GM12878 (cell line): ENCODE data around the gene SLC7A10. TPM values are rescaled to one million over a fixed set of nuclear protein-coding genes. Genes with fewer than 3 reads are reported as not detected.

Source experiments
- ATAC-seq: fragments of 200-7000 bp; cut with Tn5 transposase; 3 replicates; pipeline ENCODE4 v1.9.1; 2020; ENCODE audit warnings: mild to moderate bottlenecking, moderate library complexity
- BruUV-seq: library from RNA; stranded (reverse); fragments of 400-500 nt; replicated peaks from 2 replicates; lab custom pipeline; 2021; lab: Mats Ljungman, UMichigan
- CTCF ChIA-PET: fragments of 300-600 bp; sonication (Branson Sonifier 250); formaldehyde crosslinking; extraction: SDS; loops from one replicate; lab custom pipeline; 2021; ENCODE audit warnings: inconsistent platforms; lab: Yijun Ruan, JAX
- POLR2A ChIA-PET: fragments of 350-600 bp; formaldehyde crosslinking; extraction: SDS; loops from one replicate; lab custom pipeline; 2021; ENCODE audit warnings: inconsistent platforms; lab: Charles Lee
- RAD21 ChIA-PET: fragments of 300-600 bp; sonication (Branson Sonifier 250); formaldehyde crosslinking; loops from one replicate; lab custom pipeline; 2023; ENCODE audit warnings: antibody characterized with exemption; ENCODE audit not compliant: unreplicated experiment; lab: Charles Lee
- SMC1A ChIA-PET: fragments of 300-600 bp; sonication (Branson Sonifier 250); formaldehyde crosslinking; loops from one replicate; lab custom pipeline; 2023; ENCODE audit not compliant: unreplicated experiment, uncharacterized antibody; lab: Charles Lee
- DNase-seq: peaks from one replicate; pipeline ENCODE4 v3.0.0-alpha.2; 2011; ENCODE audit warnings: low read depth, low spot score
- FAIRE-seq: peaks from 3 replicates; lab custom pipeline; 2011; peaks lifted over from hg19 to GRCh38; lab: Jason Lieb, UNC
- H2AFZ ChIP-seq: 2 replicates; pipeline ENCODE4 v1.6.0; 2011; ENCODE audit warnings: low read depth, low read length, control low read depth; ENCODE audit not compliant: control insufficient read depth
- H3K27ac ChIP-seq: 2 replicates; pipeline ENCODE4 v1.5.1; 2011; ENCODE audit warnings: control low read depth; ENCODE audit not compliant: control insufficient read depth, insufficient read depth
- H3K27me3 ChIP-seq, 2 experiments: replicated peaks in 1 of 2; 2 replicates each; pipeline versions ENCODE4 v1.6.0 to v1.6.1; 2011; ENCODE audit warnings: low read length in 1 of 2; ENCODE audit not compliant: control insufficient read depth in 2 of 2, insufficient read depth in 2 of 2
- H3K36me3 ChIP-seq, 2 experiments: 2 replicates each; pipeline ENCODE4 v1.5.1; 2011; ENCODE audit warnings: low read length in 1 of 2; ENCODE audit not compliant: control insufficient read depth in 2 of 2, insufficient read depth in 2 of 2
- H3K4me1 ChIP-seq: 2 replicates; pipeline ENCODE4 v1.6.1; 2011; ENCODE audit warnings: mild to moderate bottlenecking, low read length, moderate library complexity, mixed read lengths; ENCODE audit not compliant: control insufficient read depth, insufficient read depth
- H3K4me2 ChIP-seq: 2 replicates; pipeline ENCODE4 v1.6.0; 2011; ENCODE audit warnings: control low read depth; ENCODE audit not compliant: control insufficient read depth, insufficient read depth
- H3K4me3 ChIP-seq: fragments of 200-600 bp; sonication (generic); 2 replicates; pipeline ENCODE4 v1.5.1; 2016
- H3K79me2 ChIP-seq: 2 replicates; pipeline ENCODE4 v1.6.0; 2011; ENCODE audit warnings: low read length; ENCODE audit not compliant: control insufficient read depth, insufficient read depth
- H3K9ac ChIP-seq: 2 replicates; pipeline ENCODE4 v1.8.0; 2011; ENCODE audit warnings: low read length, control low read depth, mixed read lengths; ENCODE audit not compliant: control insufficient read depth, insufficient read depth
- H3K9me3 ChIP-seq: replicated peaks from 3 replicates; pipeline ENCODE4 v1.5.1; 2011; ENCODE audit warnings: mild to moderate bottlenecking, low read length; ENCODE audit not compliant: control insufficient read depth, insufficient read depth
- H4K20me1 ChIP-seq: 2 replicates; pipeline ENCODE4 v1.6.0; 2011; ENCODE audit not compliant: control insufficient read depth, insufficient read depth
- CTCF ChIP-seq, 3 experiments: IDR thresholded peaks in 2 of 3; conservative IDR thresholded peaks in 1 of 3; 2 replicates each; pipeline ENCODE4 v1.5.1; 2011; ENCODE audit warnings: low read depth in 3 of 3, low read length in 3 of 3, mild to moderate bottlenecking in 3 of 3, control low read depth in 2 of 3, moderate library complexity in 2 of 3, inconsistent platforms in 1 of 3, mixed read lengths in 1 of 3; ENCODE audit not compliant: control insufficient read depth in 2 of 3, insufficient read depth in 1 of 3; ENCODE audit errors: extremely low read depth in 1 of 3
- ESRRA ChIP-seq: IDR thresholded peaks from 2 replicates; pipeline ENCODE4 v1.6.1; 2012; ENCODE audit warnings: mild to moderate bottlenecking, low read length, improper control_type of control experiment
- IRF3 ChIP-seq: fragments of 450-650 bp; IDR thresholded peaks from 2 replicates; pipeline ENCODE4 v1.6.1; 2014; ENCODE audit warnings: mild to moderate bottlenecking
- MEF2B ChIP-seq: fragments of 450-650 bp; IDR thresholded peaks from 2 replicates; pipeline ENCODE4 v1.6.1; 2018; ENCODE audit warnings: mild to moderate bottlenecking, moderate library complexity; ENCODE audit not compliant: partially characterized antibody, poor library complexity, severe bottlenecking
- POU2F2 ChIP-seq: IDR thresholded peaks from 3 replicates; pipeline ENCODE4 v1.6.1; 2011; ENCODE audit warnings: low read depth, mild to moderate bottlenecking, low read length, borderline replicate concordance
- RAD21 ChIP-seq: IDR thresholded peaks from 2 replicates; pipeline ENCODE4 v1.6.1; 2011; ENCODE audit warnings: mild to moderate bottlenecking, low read depth, low read length, moderate library complexity; ENCODE audit not compliant: insufficient read depth
- RBBP5 ChIP-seq: fragments of 200-600 bp; sonication (generic); conservative IDR thresholded peaks from 2 replicates; pipeline ENCODE4 v1.6.1; 2016
- TCF3 ChIP-seq: IDR thresholded peaks from 2 replicates; pipeline ENCODE4 v1.6.1; 2012; ENCODE audit warnings: low read depth, mild to moderate bottlenecking, low read length, borderline replicate concordance; ENCODE audit not compliant: insufficient read depth
- ZNF207 ChIP-seq: fragments of 450-650 bp; IDR thresholded peaks from 2 replicates; pipeline ENCODE4 v1.6.1; 2014; ENCODE audit warnings: antibody characterized with exemption, mild to moderate bottlenecking, borderline replicate concordance
- WGBS: methylation state at CpG from one replicate; pipeline ENCODE4 v1.1.6; 2016; ENCODE audit warnings: low lambda C conversion rate; ENCODE audit not compliant: insufficient replicate concordance, insufficient coverage; ENCODE audit errors: missing lambda C conversion rate; 5-methylcytosine and 5-hydroxymethylcytosine counted together
- in situ Hi-C: fragments of 300-500 bp; cut with MboI; formaldehyde crosslinking; loops from 9 replicates; pipeline ENCODE4 v1.14.3; 2018; ENCODE audit warnings: mixed read lengths
- intact Hi-C: fragments of 100-400 bp; cut with micrococcal nuclease; formaldehyde crosslinking; loops from one replicate; pipeline ENCODE4 v1.14.2; 2022; ENCODE audit not compliant: unreplicated experiment
- polyA plus RNA-seq, 11 experiments: library from polyadenylated mRNA; depleted of rRNA in 4 of 11; unstranded in 6 of 11; stranded (reverse) in 5 of 11; fragments of >200 nt; fragmentation: Nextera tagmentation in 4 of 11; fragmentation: Illumina TruSeq in 1 of 11; extraction: Ambion mirVana in 4 of 11; extraction: Trizol in 1 of 11; gene quantifications; 1 replicate in 1 of 11; 2 replicates in 10 of 11; pipeline versions ENCODE4 v1.2.1 to v1.2.3, GENCODE V29; 2011 to 2016; ENCODE audit warnings: inconsistent platforms in 2 of 11, missing spikeins in 2 of 11, low read depth in 1 of 11
- total RNA-seq, 4 experiments: library from RNA; depleted of rRNA in 3 of 4; stranded (reverse); fragments of >200 nt in 3 of 4; fragmentation: Illumina TruSeq in 1 of 4; extraction: Trizol in 1 of 4; gene quantifications; 2 replicates each; pipeline versions ENCODE4 v1.2.1 to v1.2.3, GENCODE V29; 2013 to 2021
- TF ChIP-seq, protein P1 (sequence below): fragments of 450-650 bp; formaldehyde crosslinking; IDR thresholded peaks from 2 replicates; pipeline ENCODE4 v1.4.0; 2020; ENCODE audit warnings: mild to moderate bottlenecking, moderate library complexity

Gene SLC7A10
- total and polyA plus RNA-seq, 10 of the 15 experiments (the other 5 are each of a cell fraction or from before 2014, with no cell fraction given) = not detected

DNA sequence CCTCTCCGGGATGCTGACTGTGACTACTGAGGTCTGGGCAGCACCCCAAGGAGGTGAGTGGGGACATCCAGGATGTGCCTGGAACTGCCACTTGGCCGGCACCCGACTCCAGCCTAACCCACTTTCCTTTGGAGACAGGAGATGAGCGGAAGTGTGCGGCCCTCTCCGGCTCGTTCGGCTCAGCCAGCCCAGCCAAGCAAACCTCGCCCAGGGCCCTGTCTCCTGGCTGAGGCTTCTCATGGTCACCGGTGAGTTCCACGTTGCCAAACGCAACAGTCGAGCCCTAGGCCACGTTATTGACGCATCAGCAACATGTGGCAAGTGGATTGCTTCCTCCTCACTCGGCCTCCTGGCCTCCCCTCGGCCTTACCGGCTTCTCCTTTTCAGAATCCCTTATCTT is 5.5 kb downstream of the SLC7A10 start:
- Histone ChIP-seq H4K20me1 (no peaks in the 10 kb centered on the region), H3K9ac (no peak overlapping the region), H3K4me2 (no peak overlapping the region), H3K36me3 (no peaks in the 10 kb centered on the region), H3K9me3 (no peaks in the 10 kb centered on the region), H2AFZ (no peak overlapping the region), H3K27ac (no peak overlapping the region), H3K79me2 (no peaks in the 10 kb centered on the region), H3K4me3 (no peak overlapping the region), H3K27me3 (peaks cover 0 to 5% of the 10 kb centered on the region in 2 experiments; a peak in 3 of 4 replicates), H3K4me1 (no peaks in the 10 kb centered on the region)
- FAIRE-seq (no peak), ATAC-seq (no peak)
- ChIA-PET CTCF (no interaction called here), RAD21 (no interaction called here), POLR2A (no interaction called here), SMC1A (no interaction called here)
- 42% methylated on average over 18 of the region's 18 CpGs for WGBS
- in situ Hi-C loops = no loop called here
- intact Hi-C loops = no loop called here
- no TSS peak for BruUV-seq
- TF ChIP-seq ZNF207 (no peak), ESRRA (no peak)
- TF ChIP-seq, all 136 proteins: peak for 0
- DNase-seq = no peak

DNA sequence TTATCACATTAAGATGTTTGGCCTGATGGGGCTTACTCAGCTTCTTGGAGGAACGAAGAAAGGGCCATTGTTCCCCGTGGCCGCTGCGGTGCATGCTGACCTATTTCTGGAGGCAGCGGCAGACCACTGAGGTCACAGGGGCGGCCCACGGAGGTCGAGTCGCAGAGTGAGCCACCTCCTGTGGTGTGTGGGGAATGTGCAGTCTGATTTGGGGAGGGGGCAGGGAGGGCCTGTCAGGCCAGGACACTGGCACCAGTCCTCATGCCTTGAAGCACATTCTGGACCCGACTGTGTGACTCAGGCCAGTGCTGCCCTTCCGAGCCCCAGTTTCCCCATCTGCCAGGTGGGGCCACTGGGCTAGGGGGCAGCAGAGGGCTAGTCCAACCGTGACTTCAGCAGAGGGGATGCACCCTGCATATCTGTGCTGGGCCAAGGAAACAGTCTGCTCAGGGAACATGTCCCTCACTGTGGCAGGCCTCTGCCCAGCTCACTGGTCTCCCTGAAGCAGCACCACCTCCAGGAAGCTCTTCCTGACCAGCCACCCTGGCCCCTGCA is 6.3 kb downstream of the SLC7A10 start:
- no peaks in the 10 kb centered on the region for H3K9me3 ChIP-seq
- BruUV-seq = no TSS peak
- DNase-seq (no peak), ATAC-seq (peak; percentile 59), FAIRE-seq (no peak)
- H3K79me2 ChIP-seq = no peaks in the 10 kb centered on the region
- in situ Hi-C loops (no loop called here), intact Hi-C loops (no loop called here)
- 22% methylated on average over 12 of the region's 12 CpGs for WGBS
- H3K27ac ChIP-seq = no peak overlapping the region
- CTCF ChIA-PET = no interaction called here
- no peaks in the 10 kb centered on the region for H4K20me1 ChIP-seq
- no peak overlapping the region for H3K9ac ChIP-seq
- no peak overlapping the region for H3K4me3 ChIP-seq
- H2AFZ ChIP-seq = no peak overlapping the region
- POLR2A ChIA-PET = no interaction called here
- no peaks in the 10 kb centered on the region for H3K36me3 ChIP-seq
- H3K27me3 ChIP-seq = peaks cover 0 to 3% of the 10 kb centered on the region in 2 experiments; a peak in 3 of 4 replicates
- no peaks in the 10 kb centered on the region for H3K4me1 ChIP-seq
- H3K4me2 ChIP-seq = no peak overlapping the region
- RAD21 ChIA-PET = no interaction called here
- SMC1A ChIA-PET = no interaction called here
- TF ChIP-seq RAD21 = peak; percentile 8; the same call in 1 of the 2 replicates
- peak; percentile 18 to 28 (median 22); a peak in 3 of 6 replicates for TF ChIP-seq CTCF (IDR thresholded peaks at IDR 0.05 in 2 of 3, conservative IDR thresholded peaks at IDR 0.05 in 1 of 3; ENCODE audit: control insufficient read depth in 2 of 3, extremely low read depth in 1 of 3, insufficient read depth in 1 of 3, low read depth in 3 of 3, low read length in 3 of 3)
- TF ChIP-seq TCF3 = no peak
- TF ChIP-seq, protein P1, sequence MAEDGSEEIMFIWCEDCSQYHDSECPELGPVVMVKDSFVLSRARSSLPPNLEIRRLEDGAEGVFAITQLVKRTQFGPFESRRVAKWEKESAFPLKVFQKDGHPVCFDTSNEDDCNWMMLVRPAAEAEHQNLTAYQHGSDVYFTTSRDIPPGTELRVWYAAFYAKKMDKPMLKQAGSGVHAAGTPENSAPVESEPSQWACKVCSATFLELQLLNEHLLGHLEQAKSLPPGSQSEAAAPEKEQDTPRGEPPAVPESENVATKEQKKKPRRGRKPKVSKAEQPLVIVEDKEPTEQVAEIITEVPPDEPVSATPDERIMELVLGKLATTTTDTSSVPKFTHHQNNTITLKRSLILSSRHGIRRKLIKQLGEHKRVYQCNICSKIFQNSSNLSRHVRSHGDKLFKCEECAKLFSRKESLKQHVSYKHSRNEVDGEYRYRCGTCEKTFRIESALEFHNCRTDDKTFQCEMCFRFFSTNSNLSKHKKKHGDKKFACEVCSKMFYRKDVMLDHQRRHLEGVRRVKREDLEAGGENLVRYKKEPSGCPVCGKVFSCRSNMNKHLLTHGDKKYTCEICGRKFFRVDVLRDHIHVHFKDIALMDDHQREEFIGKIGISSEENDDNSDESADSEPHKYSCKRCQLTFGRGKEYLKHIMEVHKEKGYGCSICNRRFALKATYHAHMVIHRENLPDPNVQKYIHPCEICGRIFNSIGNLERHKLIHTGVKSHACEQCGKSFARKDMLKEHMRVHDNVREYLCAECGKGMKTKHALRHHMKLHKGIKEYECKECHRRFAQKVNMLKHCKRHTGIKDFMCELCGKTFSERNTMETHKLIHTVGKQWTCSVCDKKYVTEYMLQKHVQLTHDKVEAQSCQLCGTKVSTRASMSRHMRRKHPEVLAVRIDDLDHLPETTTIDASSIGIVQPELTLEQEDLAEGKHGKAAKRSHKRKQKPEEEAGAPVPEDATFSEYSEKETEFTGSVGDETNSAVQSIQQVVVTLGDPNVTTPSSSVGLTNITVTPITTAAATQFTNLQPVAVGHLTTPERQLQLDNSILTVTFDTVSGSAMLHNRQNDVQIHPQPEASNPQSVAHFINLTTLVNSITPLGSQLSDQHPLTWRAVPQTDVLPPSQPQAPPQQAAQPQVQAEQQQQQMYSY (CRISPR knock-in tag) = no peak
- TF ChIP-seq IRF3 = no peak
- peak; percentile 12 for TF ChIP-seq MEF2B
- TF ChIP-seq POU2F2 = no peak
- TF ChIP-seq RBBP5 = no peak
